Right atrium auricular region (tissue), 2 donors: Measurements from ENCODE around the gene DAB1. TPM values are rescaled to one million over a fixed set of nuclear protein-coding genes. Genes with fewer than 3 reads are reported as not detected.

ENCODE experiments used
- DNase-seq: peaks from one replicate; pipeline ENCODE4 v3.0.0-alpha.2; 2019; ENCODE audit warnings: low spot score
- H3K27ac ChIP-seq, 2 donors: fragments of 200-600 bp; sonication (generic); 1 replicate in 1 of 2; 2 replicates in 1 of 2; pipeline ENCODE4 v1.5.1; 2016 to 2019
- H3K27me3 ChIP-seq, 2 donors: fragments of 200-600 bp; sonication (generic); one replicate each; pipeline versions ENCODE4 v1.5.1 to v1.6.0; 2017 to 2019
- H3K36me3 ChIP-seq: fragments of 200-600 bp; sonication (generic); one replicate; pipeline ENCODE4 v1.5.1; 2016
- H3K4me1 ChIP-seq, 2 donors: fragments of 200-600 bp; sonication (generic); one replicate each; pipeline versions ENCODE4 v1.5.1 to v1.6.0; 2017 to 2019
- H3K4me3 ChIP-seq, 2 donors: fragments of 200-600 bp; sonication (generic); 1 replicate in 1 of 2; 2 replicates in 1 of 2; pipeline ENCODE4 v1.5.1; 2017 to 2019; ENCODE audit warnings: mild to moderate bottlenecking in 1 of 2, moderate library complexity in 1 of 2
- H3K9me3 ChIP-seq, 2 donors: fragments of 200-600 bp; sonication (generic); one replicate each; pipeline ENCODE4 v1.5.1; 2019
- CTCF ChIP-seq, 2 donors: fragments of 200-600 bp; sonication (generic); IDR thresholded peaks; one replicate each; pipeline ENCODE4 v1.5.1; 2019; ENCODE audit warnings: antibody characterized with exemption in 2 of 2
- total RNA-seq, 2 donors: library from RNA; depleted of rRNA; stranded (reverse); fragments of >200 nt; gene quantifications; one replicate each; pipeline ENCODE4 v1.1.0, GENCODE V29; 2016

The DAB1 gene
- total RNA-seq, 2 donors from 2014 or later, result 0.19 to 3.3 TPM

- DNase-seq, result no peak
- Histone ChIP-seq H3K4me3 (no peak overlapping the region), H3K9me3 (no peaks in the 10 kb centered on the region), H3K27me3 (no peaks in the 10 kb centered on the region), H3K27ac (no peak overlapping the region), H3K36me3 (no peaks in the 10 kb centered on the region), H3K4me1 (no peaks in the 10 kb centered on the region)
- no peak for TF ChIP-seq CTCF (IDR thresholded peaks at IDR 0.05)
These were observed 92.2 kb downstream of the DAB1 start for GRCh38 chr1:57331620-57332019.

GRCh38 chr1:57329937-57330336 is 93.9 kb downstream of the DAB1 start:
- H3K4me3 ChIP-seq, result no peak overlapping the region
- no peaks in the 10 kb centered on the region for H3K9me3 ChIP-seq
- H3K4me1 ChIP-seq, result no peaks in the 10 kb centered on the region
- TF ChIP-seq CTCF (IDR thresholded peaks at IDR 0.05), result no peak
- DNase-seq, result no peak
- no peaks in the 10 kb centered on the region for H3K36me3 ChIP-seq
- no peak overlapping the region for H3K27ac ChIP-seq
- H3K27me3 ChIP-seq, result no peaks in the 10 kb centered on the region

- TF ChIP-seq CTCF (IDR thresholded peaks at IDR 0.05), result no peak
- Histone ChIP-seq H3K4me3 (no peak overlapping the region), H3K27ac (no peak overlapping the region), H3K36me3 (no peaks in the 10 kb centered on the region), H3K27me3 (no peaks in the 10 kb centered on the region), H3K4me1 (no peaks in the 10 kb centered on the region), H3K9me3 (no peaks in the 10 kb centered on the region)
- no peak for DNase-seq
These were observed 94.8 kb downstream of the DAB1 start for GRCh38 chr1:57329001-57329527.

- Histone ChIP-seq H3K4me1 (no peaks in the 10 kb centered on the region), H3K27me3 (no peaks in the 10 kb centered on the region), H3K4me3 (no peak overlapping the region), H3K27ac (no peak overlapping the region), H3K9me3 (no peaks in the 10 kb centered on the region), H3K36me3 (no peaks in the 10 kb centered on the region)
- TF ChIP-seq CTCF (IDR thresholded peaks at IDR 0.05), result no peak
- no peak for DNase-seq
These were observed 95.9 kb downstream of the DAB1 start for GRCh38 chr1:57327946-57328345.

- no peaks in the 10 kb centered on the region for H3K9me3 ChIP-seq
- no peaks in the 10 kb centered on the region for H3K27me3 ChIP-seq
- no peak overlapping the region for H3K4me3 ChIP-seq
- no peak for TF ChIP-seq CTCF (IDR thresholded peaks at IDR 0.05)
- H3K36me3 ChIP-seq, result no peaks in the 10 kb centered on the region
- no peak overlapping the region for H3K27ac ChIP-seq
- no peak for DNase-seq
- H3K4me1 ChIP-seq, result no peaks in the 10 kb centered on the region
These were observed 96.5 kb downstream of the DAB1 start for GRCh38 chr1:57327336-57327735.

GRCh38 chr1:57325536-57325935 is 98.3 kb downstream of the DAB1 start:
- H3K4me1 ChIP-seq, result no peaks in the 10 kb centered on the region
- DNase-seq, result no peak
- no peaks in the 10 kb centered on the region for H3K9me3 ChIP-seq
- no peak for TF ChIP-seq CTCF (IDR thresholded peaks at IDR 0.05)
- H3K27ac ChIP-seq, result no peak overlapping the region
- no peaks in the 10 kb centered on the region for H3K36me3 ChIP-seq
- no peak overlapping the region for H3K4me3 ChIP-seq
- no peaks in the 10 kb centered on the region for H3K27me3 ChIP-seq
